MV-4-11 (cell line): ENCODE measurements around the gene PCDH11X.
"Not testable (repeated sequence)": the region's sequence is repeated elsewhere in the genome, so short reads cannot be mapped to it uniquely, and the experiment has no call there.

Source experiments
- DNase-seq: peaks from one replicate; lab custom pipeline; 2025; lab: John Stamatoyannopoulos, UW

PCDH11X gene

GRCh38 chrX:91779135-91779534 is at the start of gene PCDH11X:
PCDH11X (plus strand) TSS chrX:91779375; CDS start chrX:91835505, 56,130 bp downstream.
- not testable (repeated sequence) for DNase-seq

GRCh38 chrX:91747446-91747845 is 31.7 kb upstream of the PCDH11X start:
- not testable (repeated sequence) for DNase-seq

- DNase-seq: not testable (repeated sequence)
Measured at GRCh38 chrX:91753022-91753421, 26.2 kb upstream of the PCDH11X start.

- not testable (repeated sequence) for DNase-seq
Measured at GRCh38 chrX:91770619-91771488, 8.3 kb upstream of the PCDH11X start.

GRCh38 chrX:91773943-91774342 is 5.2 kb upstream of the PCDH11X start:
- DNase-seq: not testable (repeated sequence)

GRCh38 chrX:91780008-91780407 is 833 bp downstream of the PCDH11X start:
- DNase-seq: not testable (repeated sequence)

GRCh38 chrX:91780698-91781097 is 1.5 kb downstream of the PCDH11X start:
- not testable (repeated sequence) for DNase-seq

GRCh38 chrX:91781553-91782298 is 2.6 kb downstream of the PCDH11X start:
- DNase-seq: not testable (repeated sequence)

GRCh38 chrX:91782825-91783224 is 3.6 kb downstream of the PCDH11X start:
- DNase-seq: not testable (repeated sequence)

- not testable (repeated sequence) for DNase-seq
Measured at GRCh38 chrX:91817537-91817936, 38.4 kb downstream of the PCDH11X start.

GRCh38 chrX:91825321-91825720 is 46.1 kb downstream of the PCDH11X start:
- not testable (repeated sequence) for DNase-seq
